Stomach smooth muscle (tissue), 2 donors: ENCODE results near the gene ACE2.

ENCODE experiments used
- H3K27ac ChIP-seq: one replicate; pipeline ENCODE4 v1.7.0; 2013; ENCODE audit warnings: mild to moderate bottlenecking, low read length, inconsistent platforms
- H3K27me3 ChIP-seq, 2 donors: one replicate each; pipeline ENCODE4 v1.7.0; 2013; ENCODE audit warnings: low read length in 2 of 2; ENCODE audit not compliant: insufficient read depth in 2 of 2, control insufficient read depth in 1 of 2
- H3K36me3 ChIP-seq, 2 donors: one replicate each; pipeline ENCODE4 v1.7.0; 2013; ENCODE audit warnings: low read length in 2 of 2; ENCODE audit not compliant: control insufficient read depth in 2 of 2, insufficient read depth in 2 of 2
- H3K4me1 ChIP-seq: one replicate; pipeline ENCODE4 v1.7.0; 2013; ENCODE audit warnings: low read length; ENCODE audit not compliant: control insufficient read depth, insufficient read depth
- H3K4me3 ChIP-seq, 2 donors: one replicate each; pipeline ENCODE4 v1.7.0; 2013; ENCODE audit warnings: low read length in 2 of 2
- H3K9ac ChIP-seq, 2 donors: one replicate each; pipeline ENCODE4 v1.7.0; 2013; ENCODE audit warnings: low read length in 2 of 2, mild to moderate bottlenecking in 1 of 2
- H3K9me3 ChIP-seq, 2 donors: one replicate each; pipeline ENCODE4 v1.7.0; 2013; ENCODE audit warnings: low read length in 2 of 2; ENCODE audit not compliant: control insufficient read depth in 2 of 2
- donor health status: healthy.
- donor health status: Pancreatic carcinoma.

Gene ACE2

DNA sequence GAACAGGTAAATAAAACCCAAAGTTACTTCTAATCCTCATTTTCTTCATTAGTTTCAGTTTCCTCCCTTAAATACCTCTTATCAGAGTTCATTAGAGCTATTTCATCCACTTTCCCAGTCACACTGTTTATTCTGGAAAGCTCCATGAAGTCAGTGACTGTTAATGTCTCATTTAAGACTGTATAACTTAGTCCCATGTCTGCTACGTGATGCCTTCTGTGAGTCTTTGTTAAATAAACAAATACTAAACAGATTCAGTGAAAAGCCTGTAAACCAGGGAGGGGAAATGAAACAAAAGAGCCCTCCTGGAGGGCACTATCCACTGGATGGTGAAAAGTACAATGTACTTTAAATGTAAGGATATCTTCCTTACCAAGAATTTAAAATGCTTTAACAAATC, 24.7 kb downstream of the ACE2 start:
- no peaks in the 10 kb centered on the region for H3K9me3 ChIP-seq
- no peak overlapping the region for H3K4me3 ChIP-seq
- peaks cover 0 to 6% of the 10 kb centered on the region in 2 donors for H3K27me3 ChIP-seq
- no peaks in the 10 kb centered on the region for H3K36me3 ChIP-seq
- H3K4me1 ChIP-seq, result no peaks in the 10 kb centered on the region
- no peak overlapping the region for H3K27ac ChIP-seq
- H3K9ac ChIP-seq, result no peak overlapping the region

- no peak overlapping the region for H3K27ac ChIP-seq
- no peaks in the 10 kb centered on the region for H3K36me3 ChIP-seq
- no peak overlapping the region for H3K9ac ChIP-seq
- H3K9me3 ChIP-seq, result no peaks in the 10 kb centered on the region
- no peak overlapping the region for H3K4me3 ChIP-seq
- H3K4me1 ChIP-seq, result no peaks in the 10 kb centered on the region
- H3K27me3 ChIP-seq, result peaks cover 0 to 8% of the 10 kb centered on the region in 2 donors
Observed at GRCh38 chrX:15574017-15574416, 26.7 kb downstream of the ACE2 start.

DNA sequence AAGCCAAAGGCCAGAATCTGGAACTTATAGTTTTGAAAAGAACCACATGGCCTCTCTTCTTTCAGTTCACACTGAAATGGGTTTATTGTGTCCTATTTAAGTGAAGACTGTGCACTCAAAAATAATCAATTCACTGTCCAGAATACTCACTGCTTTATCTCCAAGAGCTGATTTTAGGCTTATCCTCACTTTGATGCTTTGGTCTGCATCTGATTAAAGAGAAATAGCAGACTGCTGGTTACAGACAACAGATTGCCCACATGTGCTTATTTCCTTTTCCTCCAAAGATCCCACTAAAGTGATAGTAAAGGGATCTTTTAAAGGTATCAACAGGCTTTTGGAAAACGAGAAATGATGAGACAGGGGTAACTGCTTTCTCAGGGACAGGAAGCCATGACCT, 30.6 kb downstream of the ACE2 start:
- Histone ChIP-seq H3K9me3 (no peaks in the 10 kb centered on the region), H3K4me3 (no peak overlapping the region), H3K9ac (no peak overlapping the region), H3K27ac (no peak overlapping the region), H3K4me1 (no peaks in the 10 kb centered on the region), H3K36me3 (no peaks in the 10 kb centered on the region), H3K27me3 (peaks cover 0 to 14% of the 10 kb centered on the region in 2 donors)

DNA sequence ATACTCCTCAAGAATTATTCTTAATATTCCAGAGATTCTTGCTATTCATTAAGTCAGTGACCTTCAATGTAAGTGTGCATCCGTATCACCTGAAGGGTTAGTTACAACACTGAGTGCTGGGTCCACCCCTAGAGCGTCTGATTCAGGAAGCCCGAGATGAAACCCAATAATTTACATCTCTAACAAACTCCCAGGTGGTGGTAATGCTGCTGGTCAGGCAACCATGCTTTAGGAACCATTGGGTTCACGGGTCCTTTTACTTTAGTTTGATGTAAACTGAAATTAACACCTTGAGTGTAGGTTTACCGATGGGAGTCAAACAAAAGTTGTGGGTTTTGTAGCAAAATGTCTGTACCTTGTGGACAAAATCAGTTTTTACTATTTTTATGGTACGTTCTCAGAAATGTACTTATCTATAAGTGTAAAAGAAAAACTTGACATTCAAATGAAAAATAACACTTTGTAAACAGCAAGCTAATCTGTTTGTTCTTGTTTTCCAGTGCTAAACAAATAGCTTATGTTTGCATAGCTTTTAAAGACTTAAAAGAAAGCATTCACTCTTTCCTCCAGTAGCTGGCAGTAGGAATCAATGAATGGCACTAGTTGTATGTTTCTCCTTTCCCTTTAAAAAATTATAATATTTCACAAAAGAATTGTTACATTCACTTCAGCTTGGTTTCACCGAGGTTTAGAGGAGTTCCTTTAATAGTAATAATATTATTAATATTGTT, 32.7 kb downstream of the ACE2 start:
- no peaks in the 10 kb centered on the region for H3K9me3 ChIP-seq
- H3K27me3 ChIP-seq, result peaks cover 0 to 14% of the 10 kb centered on the region in 2 donors
- no peak overlapping the region for H3K9ac ChIP-seq

GRCh38 chrX:15567267-15567666, 33.5 kb downstream of the ACE2 start:
- peaks cover 0 to 14% of the 10 kb centered on the region in 2 donors for H3K27me3 ChIP-seq
- H3K36me3 ChIP-seq, result no peaks in the 10 kb centered on the region
- H3K27ac ChIP-seq, result no peak overlapping the region
- no peak overlapping the region for H3K4me3 ChIP-seq
- H3K9ac ChIP-seq, result no peak overlapping the region
- no peaks in the 10 kb centered on the region for H3K9me3 ChIP-seq
- no peaks in the 10 kb centered on the region for H3K4me1 ChIP-seq

More for the DNA sequence above, 32.7 kb downstream of the ACE2 start:
- no peak overlapping the region for H3K4me3 ChIP-seq
- H3K36me3 ChIP-seq, result no peaks in the 10 kb centered on the region
- H3K27ac ChIP-seq, result no peak overlapping the region
- H3K4me1 ChIP-seq, result no peaks in the 10 kb centered on the region

GRCh38 chrX:15566244-15566643, 34.5 kb downstream of the ACE2 start:
- H3K9me3 ChIP-seq, result no peaks in the 10 kb centered on the region
- no peaks in the 10 kb centered on the region for H3K4me1 ChIP-seq
- no peak overlapping the region for H3K27ac ChIP-seq
- H3K36me3 ChIP-seq, result no peaks in the 10 kb centered on the region
- no peak overlapping the region for H3K9ac ChIP-seq
- no peak overlapping the region for H3K4me3 ChIP-seq
- H3K27me3 ChIP-seq, result peaks cover 0 to 14% of the 10 kb centered on the region in 2 donors

DNA sequence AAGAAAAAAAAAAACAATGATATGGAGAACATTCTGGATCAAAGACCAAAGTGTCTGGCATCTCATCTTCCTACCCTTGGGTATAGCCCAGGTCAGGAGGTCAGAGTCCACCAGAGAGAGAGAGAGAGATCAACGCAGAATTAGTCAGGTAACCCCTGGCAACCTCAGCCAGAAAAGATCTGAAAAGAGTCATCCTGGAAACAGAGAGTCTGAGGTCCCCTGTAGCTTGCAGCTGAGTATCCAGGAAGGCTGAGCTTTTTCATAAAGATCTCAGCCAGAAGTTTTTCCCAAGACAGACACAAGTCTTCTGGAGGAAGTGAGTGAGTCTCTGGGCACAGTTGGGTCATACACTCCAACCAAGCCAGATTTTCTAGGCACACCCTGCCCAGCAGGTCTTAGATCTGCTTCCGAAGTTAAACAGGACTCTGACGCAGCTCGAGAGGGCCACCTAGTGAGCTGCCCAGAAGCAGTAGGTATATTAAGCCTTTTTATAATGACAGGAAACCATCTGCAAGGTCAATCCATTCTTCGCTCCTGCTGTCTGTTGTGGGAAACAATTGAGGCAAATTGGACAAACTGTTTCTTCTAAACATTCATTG, 35.7 kb downstream of the ACE2 start:
- Histone ChIP-seq H3K27ac (no peak overlapping the region), H3K9ac (no peak overlapping the region), H3K9me3 (no peaks in the 10 kb centered on the region), H3K36me3 (no peaks in the 10 kb centered on the region), H3K27me3 (peaks cover 0 to 12% of the 10 kb centered on the region in 2 donors), H3K4me3 (no peak overlapping the region), H3K4me1 (no peaks in the 10 kb centered on the region)

- Histone ChIP-seq H3K27me3 (peaks cover 0 to 12% of the 10 kb centered on the region in 2 donors), H3K36me3 (no peaks in the 10 kb centered on the region), H3K27ac (no peak overlapping the region), H3K9me3 (no peaks in the 10 kb centered on the region), H3K4me1 (no peaks in the 10 kb centered on the region), H3K4me3 (no peak overlapping the region), H3K9ac (no peak overlapping the region)
Observed at GRCh38 chrX:15563056-15563455, 37.7 kb downstream of the ACE2 start.

GRCh38 chrX:15560924-15561323, 39.8 kb downstream of the ACE2 start:
- H3K9ac ChIP-seq, result no peak overlapping the region

DNA sequence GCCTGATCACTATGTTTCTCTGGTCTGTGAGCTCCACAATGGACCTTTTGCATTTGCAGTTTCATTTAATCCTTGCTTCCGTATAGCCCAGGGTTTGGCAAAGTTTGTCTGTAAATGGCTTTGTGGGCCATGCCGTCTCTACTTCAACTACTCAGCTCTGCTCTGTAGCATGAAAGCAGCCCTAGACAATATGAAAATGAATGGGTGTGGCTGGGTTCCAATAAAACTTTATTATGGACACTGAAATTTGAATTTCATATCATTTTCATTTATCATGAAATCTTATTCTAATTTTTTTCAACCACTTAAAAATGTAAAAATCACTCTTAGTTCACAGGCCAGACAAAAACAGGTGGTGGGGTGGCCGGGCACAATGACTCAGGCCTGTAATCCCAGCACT, 41.5 kb downstream of the ACE2 start:
- Histone ChIP-seq H3K4me1 (no peaks in the 10 kb centered on the region), H3K27me3 (peaks cover 0 to 2% of the 10 kb centered on the region in 2 donors), H3K9ac (no peak overlapping the region), H3K27ac (no peak overlapping the region), H3K9me3 (no peaks in the 10 kb centered on the region), H3K36me3 (no peaks in the 10 kb centered on the region), H3K4me3 (no peak overlapping the region)

More at GRCh38 chrX:15560924-15561323, 39.8 kb downstream of the ACE2 start:
- H3K9me3 ChIP-seq, result no peaks in the 10 kb centered on the region
- H3K27ac ChIP-seq, result no peak overlapping the region
- no peaks in the 10 kb centered on the region for H3K4me1 ChIP-seq
- H3K36me3 ChIP-seq, result no peaks in the 10 kb centered on the region
- peaks cover 0 to 7% of the 10 kb centered on the region in 2 donors for H3K27me3 ChIP-seq
- H3K4me3 ChIP-seq, result no peak overlapping the region
